ENCODE results near the gene LIPC.

GRCh38 chr15:58392141-58392540 lies 39.6 kb upstream of the LIPC start:
- TF ChIP-seq, protein P1, sequence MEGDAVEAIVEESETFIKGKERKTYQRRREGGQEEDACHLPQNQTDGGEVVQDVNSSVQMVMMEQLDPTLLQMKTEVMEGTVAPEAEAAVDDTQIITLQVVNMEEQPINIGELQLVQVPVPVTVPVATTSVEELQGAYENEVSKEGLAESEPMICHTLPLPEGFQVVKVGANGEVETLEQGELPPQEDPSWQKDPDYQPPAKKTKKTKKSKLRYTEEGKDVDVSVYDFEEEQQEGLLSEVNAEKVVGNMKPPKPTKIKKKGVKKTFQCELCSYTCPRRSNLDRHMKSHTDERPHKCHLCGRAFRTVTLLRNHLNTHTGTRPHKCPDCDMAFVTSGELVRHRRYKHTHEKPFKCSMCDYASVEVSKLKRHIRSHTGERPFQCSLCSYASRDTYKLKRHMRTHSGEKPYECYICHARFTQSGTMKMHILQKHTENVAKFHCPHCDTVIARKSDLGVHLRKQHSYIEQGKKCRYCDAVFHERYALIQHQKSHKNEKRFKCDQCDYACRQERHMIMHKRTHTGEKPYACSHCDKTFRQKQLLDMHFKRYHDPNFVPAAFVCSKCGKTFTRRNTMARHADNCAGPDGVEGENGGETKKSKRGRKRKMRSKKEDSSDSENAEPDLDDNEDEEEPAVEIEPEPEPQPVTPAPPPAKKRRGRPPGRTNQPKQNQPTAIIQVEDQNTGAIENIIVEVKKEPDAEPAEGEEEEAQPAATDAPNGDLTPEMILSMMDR (IDR thresholded peaks at IDR 0.05 in 2 of 3, conservative IDR thresholded peaks at IDR 0.05 in 1 of 3; ENCODE audit: borderline replicate concordance in 1 of 3, insufficient read depth in 1 of 3, low read depth in 2 of 3, low read length in 2 of 3), result no peak
- TF ChIP-seq FOSL1 (IDR thresholded peaks at IDR 0.05; ENCODE audit: low read depth) (no peak), EZH2phosphoT487 (IDR thresholded peaks at IDR 0.05; ENCODE audit: borderline replicate concordance) (no peak), EZH2 (IDR thresholded peaks at IDR 0.05) (no peak), CEBPB (IDR thresholded peaks at IDR 0.05; ENCODE audit: low read depth) (no peak), SP1 (IDR thresholded peaks at IDR 0.05; ENCODE audit: low read depth) (no peak), JUND (IDR thresholded peaks at IDR 0.05) (no peak), POLR2AphosphoS5 (IDR thresholded peaks at IDR 0.05; ENCODE audit: low read depth, low read length) (no peak), ZNF274 (IDR thresholded peaks at IDR 0.05; ENCODE audit: low read depth, low read length) (no peak), YY1 (IDR thresholded peaks at IDR 0.05; ENCODE audit: extremely low read depth, insufficient replicate concordance, low read depth, low read length) (no peak), SIN3A (IDR thresholded peaks at IDR 0.05; ENCODE audit: low read depth) (no peak), POLR2A (IDR thresholded peaks at IDR 0.05; ENCODE audit: borderline replicate concordance, extremely low read depth, insufficient read depth, insufficient read length) (no peak), MAX (IDR thresholded peaks at IDR 0.05) (no peak)
- TF ChIP-seq, protein P2, sequence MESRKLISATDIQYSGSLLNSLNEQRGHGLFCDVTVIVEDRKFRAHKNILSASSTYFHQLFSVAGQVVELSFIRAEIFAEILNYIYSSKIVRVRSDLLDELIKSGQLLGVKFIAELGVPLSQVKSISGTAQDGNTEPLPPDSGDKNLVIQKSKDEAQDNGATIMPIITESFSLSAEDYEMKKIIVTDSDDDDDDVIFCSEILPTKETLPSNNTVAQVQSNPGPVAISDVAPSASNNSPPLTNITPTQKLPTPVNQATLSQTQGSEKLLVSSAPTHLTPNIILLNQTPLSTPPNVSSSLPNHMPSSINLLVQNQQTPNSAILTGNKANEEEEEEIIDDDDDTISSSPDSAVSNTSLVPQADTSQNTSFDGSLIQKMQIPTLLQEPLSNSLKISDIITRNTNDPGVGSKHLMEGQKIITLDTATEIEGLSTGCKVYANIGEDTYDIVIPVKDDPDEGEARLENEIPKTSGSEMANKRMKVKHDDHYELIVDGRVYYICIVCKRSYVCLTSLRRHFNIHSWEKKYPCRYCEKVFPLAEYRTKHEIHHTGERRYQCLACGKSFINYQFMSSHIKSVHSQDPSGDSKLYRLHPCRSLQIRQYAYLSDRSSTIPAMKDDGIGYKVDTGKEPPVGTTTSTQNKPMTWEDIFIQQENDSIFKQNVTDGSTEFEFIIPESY (IDR thresholded peaks at IDR 0.05; ENCODE audit: extremely low read depth, insufficient replicate concordance, low read length), result no peak
